HPDE6-E6E7 (cell line): Measurements from ENCODE around the gene DPYSL4.
A peak's percentile ranks its signal among the peaks of the same experiment; 100 is the strongest.

ENCODE experiments used
- DNase-seq: peaks from one replicate; pipeline ENCODE4 v3.0.0; 2011; ENCODE audit warnings: missing footprints; ENCODE audit errors: extremely low spot score

Gene DPYSL4

DNA sequence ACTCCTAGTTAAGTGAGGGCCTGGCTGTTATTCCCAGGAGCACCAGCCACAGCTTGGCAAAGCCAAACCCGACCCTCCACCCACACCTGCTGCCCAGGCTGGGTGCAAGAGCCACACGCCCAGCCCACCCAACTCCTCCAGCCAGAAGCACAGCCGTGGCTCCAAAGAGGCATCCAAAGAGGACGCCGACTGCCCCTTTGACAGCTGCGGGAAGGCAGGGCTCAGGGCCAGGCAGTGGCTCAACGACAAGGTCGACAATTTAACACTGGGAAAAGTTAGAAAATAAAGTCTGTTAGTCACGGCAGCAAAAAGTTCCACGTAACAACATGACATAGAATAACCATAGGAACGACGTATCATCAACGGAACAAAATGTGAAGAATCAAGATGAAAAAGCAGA lies 54.3 kb downstream of the DPYSL4 start:
- no peak for DNase-seq

DNA sequence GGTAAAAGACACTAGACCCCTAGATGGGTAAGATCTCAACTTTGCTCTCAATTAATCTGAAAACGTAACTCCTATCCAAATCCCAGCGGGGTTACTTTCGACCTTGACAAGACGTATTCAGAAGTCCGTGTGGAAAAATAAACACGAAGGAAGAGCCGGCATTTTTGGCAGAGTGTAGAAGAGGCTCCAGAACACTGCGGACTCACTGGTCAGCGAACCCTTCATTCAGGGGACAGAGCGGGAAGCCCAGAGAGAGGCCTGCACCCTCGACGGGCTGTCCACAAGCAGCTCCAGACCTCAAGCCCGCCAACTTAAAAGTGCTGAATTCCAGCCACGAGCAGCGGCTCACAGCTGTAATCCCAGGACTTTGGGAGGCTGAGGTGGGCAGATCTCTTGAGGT lies 54.7 kb downstream of the DPYSL4 start:
- no peak for DNase-seq

DNA sequence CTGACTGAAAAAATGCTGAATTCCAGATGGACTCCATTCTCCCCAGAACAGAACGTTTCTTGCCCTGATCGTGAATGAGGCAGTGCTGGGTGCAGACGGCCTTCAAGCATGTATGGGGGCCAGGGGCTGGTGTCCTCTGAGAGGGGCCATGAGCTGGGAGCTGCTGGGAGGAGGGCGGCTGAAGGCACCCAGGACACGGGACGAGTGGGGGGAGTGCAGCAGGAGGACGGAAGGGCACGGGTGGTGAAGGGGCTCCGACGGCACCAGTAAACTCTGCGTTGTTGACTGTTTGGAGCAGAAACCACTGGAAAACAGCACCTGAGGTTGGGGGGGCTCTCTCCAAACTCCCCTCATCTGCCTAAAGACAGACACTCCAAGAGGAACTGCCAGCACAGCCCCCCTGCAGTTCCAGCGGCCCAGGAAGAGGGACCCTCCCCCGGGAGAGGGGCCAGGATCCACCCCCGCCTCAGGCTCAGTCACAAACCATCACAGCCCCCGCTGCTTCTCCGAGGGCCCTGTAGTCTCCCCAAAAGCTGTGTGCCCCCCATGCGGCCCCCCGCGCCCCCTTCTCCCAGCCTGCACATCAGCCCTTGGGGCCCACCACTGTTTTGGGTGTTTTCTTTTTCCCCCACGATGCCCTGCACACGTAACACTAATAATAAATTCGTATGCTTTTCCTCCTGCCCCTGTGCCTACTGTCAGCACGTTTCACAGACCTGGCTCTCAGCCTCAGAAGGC lies 55.5 kb downstream of the DPYSL4 start:
- DNase-seq: no peak

DNA sequence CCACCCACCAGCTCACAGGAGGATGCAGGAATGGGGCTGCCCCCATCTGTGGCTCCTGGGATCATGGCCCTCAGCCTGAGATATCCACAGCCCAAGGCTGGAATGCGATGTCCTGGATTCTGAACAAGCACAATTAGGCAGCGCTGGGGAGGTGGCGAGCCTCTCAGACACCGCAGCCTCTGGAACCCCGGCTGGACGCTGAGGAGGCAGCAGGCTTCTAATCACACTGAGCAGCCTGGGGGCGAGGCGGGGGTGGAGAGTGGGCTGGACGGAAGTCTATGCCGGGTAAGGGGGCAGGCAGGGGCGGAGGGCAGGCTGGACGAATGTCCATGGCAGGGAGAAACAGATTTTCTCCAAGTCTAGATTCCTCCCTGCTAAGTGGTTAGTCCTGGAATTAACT lies 56.4 kb downstream of the DPYSL4 start:
- no peak for DNase-seq

DNA sequence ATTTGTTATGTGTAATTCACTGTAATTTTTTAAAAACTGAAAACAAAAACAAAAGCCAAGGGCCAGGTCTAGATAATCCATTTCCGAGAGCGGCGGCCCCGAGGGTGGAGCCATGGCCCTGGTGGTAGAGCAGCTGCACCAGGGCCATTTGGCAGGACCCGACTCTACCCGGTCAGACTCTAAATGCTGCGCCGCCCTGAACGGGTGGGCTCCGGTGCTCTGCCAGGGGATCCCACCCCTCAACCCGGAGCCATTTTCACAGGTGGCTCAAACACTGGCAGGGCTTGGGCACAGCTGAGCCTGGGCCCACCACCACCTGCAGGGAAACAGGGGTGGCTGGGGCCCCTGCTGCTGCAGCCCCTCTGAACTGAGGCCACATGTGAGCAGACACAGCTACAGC lies 56.9 kb downstream of the DPYSL4 start:
- no peak for DNase-seq

DNA sequence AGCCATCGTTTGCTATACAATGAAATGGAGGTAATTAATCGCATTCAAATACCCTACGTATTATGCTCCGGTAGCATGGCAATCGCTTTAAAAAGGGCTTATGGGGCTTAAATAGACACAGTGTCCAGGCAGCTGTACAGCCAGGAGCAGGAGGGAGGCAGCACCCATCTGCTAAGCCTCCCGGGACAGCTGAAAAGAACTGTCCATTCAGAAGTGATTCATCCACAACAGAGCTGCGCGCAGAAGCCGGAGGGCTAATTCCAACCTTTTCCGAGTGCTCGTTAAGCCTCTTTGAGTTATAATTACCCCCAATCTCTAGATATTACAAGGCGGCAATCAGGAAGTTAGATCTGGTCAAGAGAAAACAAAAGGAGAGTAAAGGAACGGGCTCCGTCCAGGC lies 58.3 kb downstream of the DPYSL4 start:
- DNase-seq: no peak

DNA sequence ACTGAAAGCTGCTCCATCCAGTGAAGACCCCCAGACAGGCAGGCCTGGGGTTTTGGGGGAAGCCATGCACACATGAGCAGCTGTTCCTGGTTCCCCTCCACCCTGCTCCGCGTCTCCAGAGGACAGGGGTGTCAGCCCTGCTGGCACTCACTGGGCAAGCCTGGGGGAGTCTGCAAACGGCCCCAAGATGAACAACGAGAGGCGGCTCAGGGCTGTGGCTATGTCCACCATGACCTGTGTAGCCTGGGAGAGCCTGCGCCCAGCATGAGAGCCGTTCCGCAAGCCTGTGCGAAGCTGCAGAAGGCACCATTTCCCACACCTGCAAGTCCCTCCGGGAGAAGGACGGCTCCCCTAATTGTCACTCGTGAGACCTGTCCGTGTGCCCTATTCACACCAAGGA lies 59.5 kb downstream of the DPYSL4 start:
- no peak for DNase-seq

DNA sequence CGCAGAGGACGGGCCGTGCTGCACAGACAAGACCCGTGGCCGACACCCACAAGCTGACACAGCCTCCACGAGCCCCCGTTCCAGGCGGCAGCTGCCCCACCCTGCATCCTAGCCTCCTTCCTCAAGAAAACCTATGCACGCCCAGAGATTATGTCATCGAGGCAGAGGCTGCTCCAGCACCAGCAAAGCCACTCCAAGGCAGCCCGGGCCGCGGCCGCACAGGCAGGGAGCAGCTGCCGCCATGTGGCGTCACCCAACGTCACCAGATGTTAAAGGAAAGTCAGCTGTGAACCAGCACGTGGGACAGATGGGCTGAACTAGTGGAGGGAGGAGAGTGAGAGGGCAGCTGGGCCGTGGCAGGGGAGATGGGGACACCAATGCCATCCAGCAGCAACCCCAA lies 61.2 kb downstream of the DPYSL4 start:
- no peak for DNase-seq

DNA sequence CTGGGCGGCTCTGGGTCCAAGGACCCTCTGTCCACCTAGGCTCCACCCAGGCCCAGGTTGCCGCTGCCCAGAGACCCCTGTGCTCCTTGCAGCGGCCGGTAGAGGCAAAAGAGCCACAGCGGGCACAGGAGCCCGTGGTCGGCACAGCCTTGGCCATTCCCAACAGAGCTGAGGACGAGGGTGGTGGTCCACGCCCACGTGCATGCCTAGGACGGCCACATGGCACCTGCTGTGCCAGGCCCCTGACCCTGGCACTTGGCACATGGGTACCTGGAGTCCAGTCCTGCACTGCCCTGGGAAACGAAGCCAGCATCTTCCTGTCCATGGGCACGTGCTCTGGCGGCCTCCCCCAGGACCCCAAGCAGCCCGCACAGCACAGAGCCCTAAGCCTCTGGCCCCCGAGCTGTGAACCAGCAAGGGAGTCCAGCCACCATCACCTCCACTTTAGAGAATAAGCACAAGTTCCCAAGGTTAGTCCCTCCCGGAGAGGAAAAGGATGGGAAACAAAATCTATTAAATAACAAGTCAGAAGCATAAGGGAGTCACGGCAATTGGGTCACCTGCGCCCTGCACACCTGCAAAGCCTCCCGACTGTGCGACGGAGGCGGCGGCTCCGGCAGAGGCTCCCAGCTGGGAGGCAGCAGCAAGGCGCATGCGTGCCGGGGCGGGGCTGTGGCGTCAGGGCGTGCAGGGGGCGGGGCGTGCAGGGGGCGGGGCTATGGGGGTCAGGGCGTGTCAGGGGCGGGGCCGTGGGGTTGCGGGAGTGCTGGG lies 61.9 kb downstream of the DPYSL4 start:
- peak; percentile 6 for DNase-seq

DNA sequence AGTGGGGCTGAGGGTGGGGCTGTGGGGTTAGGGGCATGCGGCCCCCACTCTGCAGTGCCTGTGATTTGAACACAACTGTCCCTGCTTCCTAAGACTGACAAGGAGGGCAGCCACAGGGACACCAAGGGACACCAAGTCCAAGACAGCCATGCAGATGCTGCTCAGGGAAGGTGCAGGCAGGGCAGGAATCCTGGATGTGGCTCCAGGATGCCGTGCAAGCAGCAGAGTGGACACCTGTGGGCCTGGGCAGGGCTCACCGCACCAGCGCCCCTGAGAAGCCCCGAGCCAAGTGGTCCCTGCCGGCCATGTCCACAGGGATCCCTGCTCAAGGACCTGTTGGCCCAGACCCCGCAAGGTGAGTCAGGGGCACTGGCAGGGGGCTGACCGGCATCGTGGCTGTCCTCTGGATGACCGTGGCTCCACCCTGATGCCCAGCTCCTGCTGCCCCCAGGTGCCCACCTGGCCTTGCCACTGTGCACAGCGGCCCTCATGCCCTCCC lies 62.5 kb downstream of the DPYSL4 start:
- DNase-seq: no peak

DNA sequence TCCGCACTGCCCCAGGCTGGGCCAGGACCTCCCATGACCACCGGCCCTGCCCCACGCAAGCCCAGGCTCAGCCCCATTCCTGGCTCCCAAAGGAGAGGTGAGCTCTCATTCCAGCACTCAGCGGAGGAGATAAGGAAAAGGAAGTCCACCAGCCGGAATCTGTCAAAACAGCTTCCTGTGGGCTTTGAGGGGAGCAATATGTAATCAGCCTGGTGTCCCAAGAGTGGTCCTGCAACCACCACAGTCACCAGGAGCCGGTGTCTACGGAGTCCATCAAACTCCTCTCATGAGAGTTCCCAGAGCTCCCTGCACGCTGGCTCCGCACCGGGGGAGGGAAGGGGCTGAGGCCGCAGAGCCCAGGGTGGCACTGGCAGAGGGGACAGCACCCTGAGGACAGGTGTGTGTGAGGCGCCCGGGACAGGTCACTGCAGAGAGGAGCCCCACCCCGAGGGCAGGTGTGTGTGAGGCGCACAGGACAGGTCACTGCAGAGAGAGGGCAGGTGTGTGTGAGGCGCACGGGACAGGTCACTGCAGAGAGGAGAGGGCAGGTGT lies 63.2 kb downstream of the DPYSL4 start:
- no peak for DNase-seq

DNA sequence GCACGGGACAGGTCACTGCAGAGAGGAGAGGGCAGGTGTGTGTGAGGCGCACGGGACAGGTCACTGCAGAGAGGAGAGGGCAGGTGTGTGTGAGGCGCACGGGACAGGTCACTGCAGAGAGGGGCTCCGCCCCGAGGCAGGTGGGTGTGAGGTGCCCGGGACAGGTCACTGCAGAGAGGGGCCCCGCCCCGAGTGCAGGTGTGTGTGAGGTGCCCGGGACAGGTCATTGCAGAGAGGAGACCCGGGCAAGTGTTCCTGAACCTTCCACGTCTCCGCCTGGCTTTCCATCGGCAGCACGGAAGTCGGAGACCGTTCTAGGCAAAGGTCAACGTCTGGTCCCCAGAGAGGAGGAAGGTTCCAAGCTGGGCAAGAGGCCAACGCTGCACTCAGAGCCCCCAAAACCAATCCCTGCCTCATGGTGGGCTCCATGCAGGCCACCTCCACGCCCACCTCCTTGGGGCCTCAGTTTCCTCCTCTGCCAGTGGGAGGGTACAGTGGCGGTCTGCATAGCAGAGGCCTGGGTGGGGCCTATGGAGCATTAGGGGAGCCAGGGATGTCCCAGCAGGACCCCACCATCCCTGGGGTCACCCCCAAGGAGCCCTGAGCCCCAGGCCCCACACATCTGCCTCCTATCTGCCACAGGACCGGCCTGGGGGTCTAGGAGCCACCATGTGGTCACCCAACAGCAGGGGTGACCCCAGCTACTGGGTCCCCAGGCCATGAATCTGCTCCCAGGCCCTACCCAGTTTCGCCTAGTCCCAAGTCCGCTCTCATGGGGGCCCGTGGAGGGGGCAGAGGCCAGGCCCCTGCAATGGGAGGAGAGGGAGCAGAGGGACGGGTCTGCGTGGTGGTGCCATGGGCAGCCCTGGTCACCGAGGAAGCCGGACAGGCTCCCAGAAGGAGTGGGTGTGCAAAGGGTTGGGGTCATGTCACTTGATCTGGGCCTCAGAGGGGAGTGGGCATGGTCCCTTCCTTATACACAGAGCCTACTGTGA lies 64.0 kb downstream of the DPYSL4 start:
- no peak for DNase-seq

DNA sequence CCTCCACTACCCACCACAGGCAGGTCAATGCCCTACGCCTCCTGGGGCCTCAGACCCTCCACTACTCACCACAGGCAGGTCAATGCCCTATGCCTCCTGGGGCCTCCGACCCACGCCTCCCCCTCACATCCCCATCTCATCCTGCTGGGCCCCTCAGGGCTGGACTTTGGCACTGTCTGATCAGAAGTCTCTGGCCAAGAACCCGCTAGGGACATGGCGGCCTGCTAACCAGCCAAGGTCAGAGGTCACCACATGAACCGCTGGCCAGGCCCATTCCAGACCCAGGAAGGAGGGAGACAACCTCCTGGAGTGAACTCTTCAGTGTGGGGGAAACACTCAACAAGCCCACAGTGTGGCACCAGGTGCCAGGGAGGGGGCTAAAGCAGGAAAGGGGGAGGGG lies 65.2 kb downstream of the DPYSL4 start:
- DNase-seq: no peak

DNA sequence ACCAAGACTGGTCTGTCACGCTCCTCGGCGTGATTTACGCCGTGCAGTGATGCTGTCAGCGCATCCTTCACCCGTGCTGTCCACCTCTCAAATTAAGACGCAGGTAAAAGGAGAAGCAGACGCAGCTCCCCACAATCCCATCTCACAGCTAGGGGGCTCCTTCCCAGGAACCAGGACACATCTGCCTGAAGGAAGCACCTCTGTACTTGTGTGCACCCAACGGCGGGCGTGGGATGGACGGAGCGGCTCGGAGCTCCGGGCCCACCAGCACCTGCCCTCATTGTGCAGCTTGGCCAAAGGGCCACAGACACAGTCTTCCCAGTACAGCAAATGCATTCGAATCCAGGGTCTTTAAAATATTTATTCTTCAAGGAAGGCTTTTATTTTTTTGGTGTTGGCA lies 65.7 kb downstream of the DPYSL4 start:
- DNase-seq: no peak

DNA sequence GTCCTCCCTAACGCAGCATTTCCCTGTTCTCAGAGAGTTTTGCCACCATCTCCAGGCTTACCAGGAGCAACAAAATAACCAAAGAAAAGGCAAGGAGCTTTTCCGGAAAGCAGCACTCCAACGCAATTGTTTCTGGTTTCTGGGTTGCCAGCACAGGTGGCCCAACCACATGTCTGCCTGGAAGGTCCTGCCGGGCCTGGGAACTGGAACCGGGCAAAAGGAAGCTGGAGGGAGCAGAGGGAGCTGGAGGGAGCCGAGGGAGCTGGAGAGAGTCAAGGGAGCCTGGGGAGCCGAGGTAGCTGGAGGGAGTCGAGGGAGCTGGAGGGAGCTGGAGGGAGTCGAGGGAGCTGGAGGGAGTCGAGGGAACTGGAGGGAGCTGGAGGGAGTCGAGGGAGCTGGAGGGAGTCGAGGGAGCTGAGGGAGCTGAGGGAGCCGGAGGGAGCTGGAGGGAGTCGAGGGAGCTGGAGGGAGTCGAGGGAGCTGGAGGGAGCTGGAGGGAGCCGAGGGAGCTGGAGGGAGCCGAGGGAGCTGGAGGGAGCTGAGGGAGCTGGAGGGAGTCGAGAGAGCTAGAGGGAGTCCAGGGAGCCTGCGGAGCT lies 66.4 kb downstream of the DPYSL4 start:
- no peak for DNase-seq

DNA sequence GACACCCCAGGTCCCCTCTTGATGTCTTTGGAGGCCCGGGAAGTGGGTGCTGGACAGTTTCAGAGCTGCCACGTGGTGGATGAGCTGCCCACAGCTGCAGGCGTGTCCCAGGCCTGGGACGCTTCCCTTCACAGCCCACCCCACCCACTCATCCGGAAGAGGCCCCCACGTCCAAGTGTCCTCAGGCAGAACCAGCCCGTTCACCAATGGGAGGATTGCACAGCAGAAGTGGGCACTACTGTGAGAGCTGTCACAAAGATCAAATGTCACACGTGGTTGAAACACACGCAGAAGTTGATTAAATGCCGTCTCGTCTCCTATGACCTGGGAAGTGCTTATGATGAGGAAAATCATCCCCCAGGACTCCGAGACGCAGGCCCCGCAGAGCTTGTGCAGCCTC lies 68.1 kb downstream of the DPYSL4 start:
- no peak for DNase-seq
